ENCODE results near the gene RPIA. TPM values are rescaled to one million over a fixed set of nuclear protein-coding genes. Genes with fewer than 3 reads are reported as not detected.

RPIA gene
- total and polyA plus RNA-seq, 9 of the 15 experiments (the other 6 are each of a cell fraction or from before 2014, with no cell fraction given): 7.8 to 41.2 (median 25.8) TPM

DNA sequence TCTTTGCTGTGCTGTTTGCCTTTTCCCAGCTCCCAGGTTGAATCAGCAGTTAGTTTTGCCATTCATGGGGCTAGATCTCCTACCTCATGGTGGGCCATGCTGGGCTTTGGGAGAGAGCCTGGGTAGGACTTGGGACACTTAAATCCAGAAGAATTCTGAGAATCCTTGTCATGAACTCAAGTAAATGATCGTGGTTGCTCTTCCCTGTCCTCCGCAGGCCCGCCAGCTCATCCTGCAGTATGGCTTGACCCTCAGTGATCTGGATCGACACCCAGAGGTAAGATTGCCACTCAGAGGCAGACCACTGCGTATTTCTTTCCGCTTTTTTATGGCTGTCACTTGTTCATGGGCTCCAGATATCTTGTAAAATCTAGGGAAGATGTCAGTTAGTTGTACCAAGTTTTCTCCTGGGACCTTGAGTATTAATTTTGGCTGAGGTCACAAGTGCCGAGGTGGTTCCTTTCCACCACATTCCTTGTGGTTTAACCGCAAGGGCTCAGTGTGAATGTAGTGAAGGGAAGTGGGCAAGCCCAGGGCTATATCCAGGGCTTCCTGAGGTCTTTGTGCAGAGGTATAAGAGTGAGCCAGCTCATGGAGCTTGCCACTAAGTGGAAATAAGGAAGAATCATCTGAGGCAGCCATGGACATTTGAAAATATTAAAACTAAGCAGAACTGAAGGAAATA, 37.7 kb downstream of the RPIA start:
- WGBS (ENCODE audit: insufficient coverage, low coverage, missing lambda C conversion rate): 89% methylated on average over 7 of the region's 8 CpGs
- no peaks in the 10 kb centered on the region for H4K20me1 ChIP-seq (replicated peaks; ENCODE audit: control insufficient read depth, insufficient read depth, low read length)
- TF ChIP-seq SP2 (IDR thresholded peaks at IDR 0.05; ENCODE audit: extremely low read depth, low read depth, low read length, poor library complexity, severe bottlenecking): no peak
- no peak for TF ChIP-seq ZNF717 (CRISPR knock-in tag; IDR thresholded peaks at IDR 0.05)
- no peak for TF ChIP-seq ZNF551 (CRISPR knock-in tag; IDR thresholded peaks at IDR 0.05)
- TF ChIP-seq ZC3H8 (IDR thresholded peaks at IDR 0.05): no peak
- TF ChIP-seq, protein P1, sequence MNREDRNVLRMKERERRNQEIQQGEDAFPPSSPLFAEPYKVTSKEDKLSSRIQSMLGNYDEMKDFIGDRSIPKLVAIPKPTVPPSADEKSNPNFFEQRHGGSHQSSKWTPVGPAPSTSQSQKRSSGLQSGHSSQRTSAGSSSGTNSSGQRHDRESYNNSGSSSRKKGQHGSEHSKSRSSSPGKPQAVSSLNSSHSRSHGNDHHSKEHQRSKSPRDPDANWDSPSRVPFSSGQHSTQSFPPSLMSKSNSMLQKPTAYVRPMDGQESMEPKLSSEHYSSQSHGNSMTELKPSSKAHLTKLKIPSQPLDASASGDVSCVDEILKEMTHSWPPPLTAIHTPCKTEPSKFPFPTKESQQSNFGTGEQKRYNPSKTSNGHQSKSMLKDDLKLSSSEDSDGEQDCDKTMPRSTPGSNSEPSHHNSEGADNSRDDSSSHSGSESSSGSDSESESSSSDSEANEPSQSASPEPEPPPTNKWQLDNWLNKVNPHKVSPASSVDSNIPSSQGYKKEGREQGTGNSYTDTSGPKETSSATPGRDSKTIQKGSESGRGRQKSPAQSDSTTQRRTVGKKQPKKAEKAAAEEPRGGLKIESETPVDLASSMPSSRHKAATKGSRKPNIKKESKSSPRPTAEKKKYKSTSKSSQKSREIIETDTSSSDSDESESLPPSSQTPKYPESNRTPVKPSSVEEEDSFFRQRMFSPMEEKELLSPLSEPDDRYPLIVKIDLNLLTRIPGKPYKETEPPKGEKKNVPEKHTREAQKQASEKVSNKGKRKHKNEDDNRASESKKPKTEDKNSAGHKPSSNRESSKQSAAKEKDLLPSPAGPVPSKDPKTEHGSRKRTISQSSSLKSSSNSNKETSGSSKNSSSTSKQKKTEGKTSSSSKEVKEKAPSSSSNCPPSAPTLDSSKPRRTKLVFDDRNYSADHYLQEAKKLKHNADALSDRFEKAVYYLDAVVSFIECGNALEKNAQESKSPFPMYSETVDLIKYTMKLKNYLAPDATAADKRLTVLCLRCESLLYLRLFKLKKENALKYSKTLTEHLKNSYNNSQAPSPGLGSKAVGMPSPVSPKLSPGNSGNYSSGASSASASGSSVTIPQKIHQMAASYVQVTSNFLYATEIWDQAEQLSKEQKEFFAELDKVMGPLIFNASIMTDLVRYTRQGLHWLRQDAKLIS (CRISPR knock-in tag; IDR thresholded peaks at IDR 0.05): no peak
- FAIRE-seq (no peak), ATAC-seq (no peak), DNase-seq (ENCODE audit: extremely low read depth in 1 of 4, low spot score in 3 of 4) (no peak)
- BruUV-seq (replicated peaks): no TSS peak
- H3K4me2 ChIP-seq (ENCODE audit: insufficient read depth, low read length): no peak overlapping the region
- no peaks in the 10 kb centered on the region for H3K27me3 ChIP-seq (ENCODE audit: control insufficient read depth in 2 of 2, insufficient read depth in 2 of 2, low read length in 2 of 2)
- in situ Hi-C loops (cut with MboI) (no loop called here), intact Hi-C loops (cut with micrococcal nuclease) (no loop called here)
- no peak overlapping the region for H3K9ac ChIP-seq (ENCODE audit: insufficient read depth in 1 of 2, low read depth in 2 of 2, low read length in 2 of 2)
- no peaks in the 10 kb centered on the region for H3K9me1 ChIP-seq (ENCODE audit: control insufficient read depth, insufficient read depth, low read length)
- ChIA-PET POLR2A (no interaction called here), CTCF (ENCODE audit: low intra/inter-chr PET ratio) (no interaction called here)
- peaks cover 4% of the 10 kb centered on the region; the same call in 1 of the 3 replicates for H3K79me2 ChIP-seq (ENCODE audit: control insufficient read depth, insufficient read depth, low read length)
- no peak overlapping the region for H2AFZ ChIP-seq (ENCODE audit: low read depth, low read length)
- H3K36me3 ChIP-seq (ENCODE audit: control insufficient read depth, insufficient read depth, low read length): peaks cover 18% of the 10 kb centered on the region; the same call in 2 of the 3 replicates
- H3K4me3 ChIP-seq: no peak overlapping the region
- H3K9me3 ChIP-seq (replicated peaks; ENCODE audit: control insufficient read depth, insufficient read depth, low read depth, low read length): no peaks in the 10 kb centered on the region
- H3K27ac ChIP-seq (ENCODE audit: extremely low read depth, low read depth, low read length): no peak overlapping the region
- peaks cover 3 to 5% of the 10 kb centered on the region in 2 experiments; a peak in 3 of 5 replicates for H3K4me1 ChIP-seq (replicated peaks in 1 of 2; ENCODE audit: control insufficient read depth in 2 of 2, insufficient read depth in 2 of 2, low read length in 2 of 2)
